GM19455 (cell line): Measurements from ENCODE around the gene ARHGEF2.

Source experiments
- ATAC-seq: cut with Tn5 transposase; IDR thresholded peaks from one replicate; pipeline ENCODE4 v1.9.1; 2021; ENCODE audit not compliant: unreplicated experiment

The ARHGEF2 gene

DNA sequence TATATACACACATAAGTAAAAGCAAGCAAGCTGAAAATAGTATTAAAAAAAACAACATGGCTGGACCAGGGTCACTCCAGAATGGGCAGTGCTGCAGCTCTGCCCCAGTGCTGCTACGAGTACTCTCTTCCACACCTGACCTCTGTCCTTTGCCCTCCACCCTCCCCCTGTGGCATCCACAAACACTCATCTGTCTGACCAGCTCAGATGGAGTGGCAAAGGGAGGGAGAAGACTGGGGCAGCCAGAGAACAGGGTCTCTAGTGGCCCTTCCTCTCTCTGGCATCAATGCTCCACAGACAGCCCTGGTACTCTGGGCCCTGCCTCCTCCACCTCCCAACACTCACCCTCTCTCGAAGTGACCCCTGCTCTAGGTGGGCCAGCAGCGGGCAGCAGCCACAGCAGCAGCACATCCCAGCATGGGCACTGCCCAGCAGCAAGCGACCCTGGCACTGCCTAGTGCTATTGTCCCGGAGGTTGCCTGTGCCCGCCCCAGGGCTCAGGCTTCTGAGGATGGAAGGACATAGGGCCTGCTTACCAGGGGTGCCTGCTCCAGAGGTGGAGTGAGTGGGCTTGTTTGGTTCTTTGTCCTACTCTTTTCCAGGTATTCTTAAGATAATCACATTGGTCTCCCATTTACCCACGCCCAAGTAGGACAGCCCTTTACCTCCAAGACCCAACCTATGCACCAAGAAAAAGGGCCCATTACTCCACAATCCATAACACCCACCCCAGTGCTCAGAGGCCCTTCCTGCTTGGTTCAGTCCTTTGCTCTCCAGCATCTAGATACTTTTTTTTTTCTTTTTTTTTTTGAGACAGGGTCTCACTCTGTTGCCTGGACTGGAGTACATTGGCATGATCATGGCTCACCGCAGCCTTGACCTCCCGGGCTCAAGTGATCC, 6.2 kb downstream of the ARHGEF2 start:
- ATAC-seq: no peak

DNA sequence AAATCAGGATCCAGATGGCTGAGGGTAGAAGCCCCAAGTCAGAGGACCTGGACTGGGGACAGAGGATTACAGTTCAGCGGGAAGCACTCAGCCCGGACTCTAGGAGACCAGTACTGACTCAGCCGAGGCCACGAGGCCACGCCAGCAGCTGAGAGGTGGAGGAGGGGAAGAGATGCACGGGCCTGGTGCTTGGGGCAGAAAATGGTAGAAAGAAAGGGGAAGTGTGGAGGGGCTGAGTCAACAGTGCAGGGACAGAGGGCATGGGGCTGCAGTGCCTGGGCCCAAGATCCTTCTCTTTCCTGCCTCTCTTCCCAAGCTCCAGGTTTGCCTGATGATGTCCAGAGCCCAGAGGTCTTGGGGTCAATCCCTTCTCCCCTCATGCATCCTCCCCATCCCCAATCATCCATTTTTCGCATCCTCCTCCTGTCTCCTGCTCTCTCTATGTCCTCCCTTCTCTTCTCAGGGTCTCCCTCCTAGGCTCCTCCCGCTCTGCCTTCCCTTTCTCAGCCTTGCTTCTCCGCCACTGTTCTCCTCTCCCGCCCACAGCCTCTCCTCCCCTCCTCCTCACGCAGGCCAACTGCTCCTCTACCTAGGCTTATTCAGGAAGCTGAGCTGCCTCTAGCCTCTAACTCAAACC, 7.7 kb downstream of the ARHGEF2 start:
- ATAC-seq: peak; percentile 54

DNA sequence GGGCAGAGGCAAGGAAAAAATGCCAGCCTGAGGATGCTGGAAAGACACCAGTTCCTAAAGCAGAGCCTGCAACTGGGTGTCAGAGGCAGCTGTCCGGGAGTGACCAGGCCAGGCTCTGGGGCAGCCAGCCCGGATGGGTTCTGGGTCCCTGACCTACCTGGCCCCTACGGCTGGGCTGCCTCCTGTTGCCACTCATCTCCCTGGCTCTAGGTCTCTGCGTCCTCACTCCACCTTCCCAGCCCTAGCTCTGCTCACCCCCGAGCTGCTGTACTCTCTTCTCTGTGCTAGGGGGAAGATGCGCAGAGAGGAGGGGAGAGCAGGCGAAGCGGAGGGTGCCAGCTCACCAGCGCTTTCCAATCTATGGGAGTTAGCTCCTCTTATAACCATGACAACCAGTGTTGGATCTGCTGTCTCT, 9.0 kb downstream of the ARHGEF2 start:
- ATAC-seq: no peak

DNA sequence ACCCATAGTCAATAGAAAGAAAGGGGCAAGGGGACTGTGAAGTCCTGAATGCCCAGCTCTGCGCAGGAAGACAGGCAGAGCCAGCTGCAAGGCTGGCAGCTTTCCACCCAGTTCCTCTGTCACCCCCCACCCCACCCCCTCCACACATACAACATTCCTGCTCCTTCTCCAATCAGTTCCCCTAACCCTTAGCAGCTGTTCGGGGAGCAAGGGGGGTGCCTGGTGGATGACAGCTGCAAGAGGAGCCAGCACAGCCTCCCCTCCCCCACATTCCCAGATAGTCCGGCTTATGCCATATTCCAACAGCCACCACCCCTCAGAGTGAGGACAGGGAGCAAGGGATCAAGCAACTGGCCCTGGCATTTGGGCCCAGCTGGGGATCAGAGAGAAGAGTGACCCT, 9.7 kb downstream of the ARHGEF2 start:
- ATAC-seq: no peak

DNA sequence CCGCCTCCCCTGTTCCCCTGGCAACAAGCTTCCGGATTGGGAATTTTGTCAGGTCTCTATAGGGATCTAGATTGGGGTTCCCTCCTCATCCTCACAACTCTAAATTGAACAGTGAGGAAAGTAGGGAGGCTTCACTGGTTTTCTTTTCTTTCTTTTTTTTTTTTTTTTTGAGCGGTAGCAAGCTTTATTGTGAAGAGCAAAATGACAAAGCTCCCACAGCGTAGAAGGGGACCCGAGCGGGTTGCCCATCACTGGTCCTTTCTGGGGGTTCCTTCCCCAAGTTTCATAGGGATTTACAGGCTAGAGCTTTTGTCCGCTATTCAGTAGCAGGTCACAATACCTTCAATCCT, 10.3 kb downstream of the ARHGEF2 start:
- ATAC-seq: no peak

DNA sequence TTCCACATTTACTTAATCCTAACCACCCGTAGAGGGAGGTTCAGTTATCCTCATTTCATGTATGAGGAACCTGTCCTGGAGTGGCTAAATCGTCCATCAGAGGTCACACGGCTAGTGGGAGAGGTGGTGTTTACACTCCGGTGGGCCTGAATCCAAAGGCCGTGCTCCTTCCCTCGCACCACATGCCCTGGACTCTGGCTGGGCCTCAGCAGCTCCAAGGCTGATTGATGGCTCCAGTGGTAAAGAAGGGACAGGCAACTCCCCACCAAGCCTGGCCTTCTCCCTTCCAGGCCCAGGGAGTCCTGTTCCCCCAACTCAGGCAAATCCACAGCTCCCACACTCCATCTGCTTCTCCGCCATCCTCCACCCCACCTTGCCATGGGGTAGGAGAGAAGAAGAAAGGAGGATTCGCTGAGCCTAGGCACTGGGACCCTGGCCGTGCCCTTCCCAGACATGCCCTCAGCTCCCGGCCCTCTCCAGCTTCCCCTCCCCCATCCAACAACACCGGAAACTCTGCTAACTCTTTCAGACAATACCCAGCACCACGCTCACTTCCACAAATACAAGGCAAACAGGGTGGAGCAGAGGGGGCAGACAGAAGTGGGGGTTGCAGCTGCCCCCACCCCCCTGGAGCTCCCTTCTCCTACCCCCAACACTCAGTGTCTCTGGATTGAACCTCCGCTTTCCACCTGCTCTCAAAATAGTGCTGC, 10.9 kb downstream of the ARHGEF2 start:
- ATAC-seq: no peak

DNA sequence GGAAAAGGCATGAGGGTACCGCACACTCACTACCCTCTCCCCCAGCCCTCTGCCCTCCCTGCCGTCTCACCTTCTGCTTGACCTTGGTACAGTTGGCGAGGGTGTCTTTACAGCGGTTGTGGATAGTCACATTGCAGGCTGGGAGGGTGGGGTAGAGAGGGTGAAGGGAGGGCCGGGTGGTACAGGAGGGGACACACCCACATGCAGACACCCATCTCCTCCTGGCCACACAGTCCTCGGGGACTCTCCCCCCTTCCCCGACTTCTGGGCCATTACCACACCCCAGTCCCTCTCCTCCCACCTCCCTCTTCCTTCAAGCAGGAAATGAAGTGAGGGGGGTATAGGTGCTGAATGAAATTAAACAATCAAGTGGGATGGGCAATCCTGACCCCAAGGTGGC, 11.6 kb downstream of the ARHGEF2 start:
- no peak for ATAC-seq

DNA sequence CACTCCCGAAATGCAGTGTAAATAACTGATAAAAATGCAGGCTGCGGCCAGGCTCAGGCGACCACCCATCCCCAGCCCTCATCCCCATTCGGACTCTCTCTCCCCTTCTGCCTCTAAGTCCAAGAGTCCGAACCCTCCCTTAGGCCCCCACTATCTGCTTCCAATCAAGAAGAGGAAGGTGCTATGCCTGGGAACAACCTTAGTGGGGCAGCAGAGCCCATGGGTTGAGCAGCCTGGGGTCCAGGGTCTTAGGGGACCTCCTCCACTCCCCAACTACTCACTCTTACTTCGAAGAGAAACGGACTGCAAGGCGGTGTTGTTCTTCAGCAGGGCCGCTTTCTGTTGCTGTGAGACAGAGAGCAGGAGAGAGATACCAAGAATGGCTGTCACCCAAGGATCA, 12.2 kb downstream of the ARHGEF2 start:
- no peak for ATAC-seq

DNA sequence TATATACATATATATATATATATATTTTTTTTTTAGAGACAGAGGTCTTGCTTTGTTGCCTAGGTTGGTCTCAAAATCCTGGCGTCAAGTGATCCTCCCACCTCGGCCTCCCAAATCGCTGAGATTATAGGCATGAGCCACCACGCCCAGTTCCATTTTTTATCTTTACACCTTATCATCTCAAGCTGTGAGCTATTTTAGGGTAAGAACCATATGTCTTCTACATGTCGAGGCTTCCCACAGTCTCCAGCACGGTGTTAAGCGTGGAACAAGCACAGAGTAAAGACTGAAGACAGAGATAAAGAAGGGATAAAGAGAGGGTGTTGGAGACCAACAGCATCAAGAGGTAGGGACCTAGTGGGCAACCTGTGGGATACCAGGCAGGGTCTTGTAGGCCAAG, 14.2 kb downstream of the ARHGEF2 start:
- ATAC-seq: no peak

DNA sequence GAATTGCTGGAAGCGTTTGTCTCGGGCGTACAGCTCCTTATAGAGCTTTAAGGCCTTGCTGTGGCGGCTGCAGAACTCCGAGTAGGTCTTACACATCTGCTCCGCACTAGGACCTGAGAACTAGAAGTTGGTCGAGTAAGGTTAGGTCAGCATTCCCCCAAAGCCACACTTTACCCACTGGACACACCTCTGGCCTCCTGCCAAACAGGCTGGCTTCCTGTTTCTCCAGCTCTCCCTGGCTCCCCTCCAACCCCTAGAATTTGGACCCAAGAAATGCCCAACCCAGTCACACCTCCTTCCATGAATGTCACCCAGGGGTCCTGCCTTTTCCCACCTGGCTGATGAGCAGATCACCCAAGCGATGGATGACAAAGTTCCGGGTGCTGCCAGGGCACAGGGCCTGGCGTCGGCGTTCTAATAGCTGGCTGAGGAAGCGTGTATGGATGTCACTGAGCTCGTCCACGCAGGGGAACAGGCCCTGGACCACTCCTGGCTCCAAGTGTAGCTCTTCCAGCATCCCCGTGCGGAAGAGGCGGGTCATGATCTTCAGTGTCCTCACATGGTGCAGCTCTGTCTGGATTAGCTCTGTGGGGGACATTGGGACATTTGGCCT, 15.6 kb downstream of the ARHGEF2 start:
- no peak for ATAC-seq

DNA sequence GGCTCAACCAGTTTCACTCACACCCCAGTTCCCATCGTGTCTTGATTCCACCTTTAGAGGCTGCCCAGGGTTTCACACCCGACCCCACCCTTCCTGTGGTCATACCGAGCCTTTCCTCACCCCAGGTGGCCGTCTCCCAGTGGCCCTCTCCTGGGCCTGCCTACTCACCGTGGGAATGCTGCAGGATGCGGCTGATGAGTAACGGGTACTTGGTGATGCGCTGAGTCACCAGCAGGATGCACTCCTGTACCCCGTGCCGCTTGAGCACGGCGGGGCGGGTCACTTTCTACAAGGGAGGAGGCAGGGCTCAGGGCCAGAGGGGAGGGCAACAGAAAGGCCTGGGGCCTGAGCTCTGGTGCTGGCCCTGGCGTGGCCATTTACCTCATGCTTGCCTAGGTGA, 16.4 kb downstream of the ARHGEF2 start:
- no peak for ATAC-seq

DNA sequence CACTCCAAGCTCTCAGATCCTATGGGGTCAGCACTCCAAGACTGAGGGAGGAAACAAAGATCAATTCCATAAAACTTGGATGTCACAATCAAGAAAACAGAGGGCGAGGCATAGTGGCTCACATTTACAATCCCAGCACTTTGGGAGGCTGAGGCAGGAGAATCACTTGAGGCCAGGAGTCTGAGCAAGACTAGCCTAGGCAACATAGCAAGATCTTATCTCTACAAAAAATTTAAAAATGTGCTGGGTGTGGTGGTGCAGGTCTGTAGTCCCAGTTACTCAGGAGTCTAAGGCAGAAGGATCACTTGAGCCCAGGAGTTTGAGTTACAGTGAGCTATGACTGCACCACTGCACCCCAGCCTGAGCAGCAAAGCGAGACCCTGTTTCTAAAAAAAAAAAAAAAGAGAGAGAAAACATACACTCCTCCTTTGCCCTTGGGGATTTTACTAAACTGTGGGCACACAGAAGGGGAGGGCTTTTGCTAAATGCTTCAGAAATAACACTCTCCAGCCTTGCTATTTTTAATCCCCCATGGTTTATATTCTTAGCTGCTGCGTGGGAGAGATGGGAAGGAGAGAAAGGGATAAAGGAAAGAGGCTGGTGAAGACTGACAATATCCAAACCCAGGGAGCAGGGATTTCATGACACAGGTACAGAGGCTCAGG, 18.1 kb downstream of the ARHGEF2 start:
- no peak for ATAC-seq

DNA sequence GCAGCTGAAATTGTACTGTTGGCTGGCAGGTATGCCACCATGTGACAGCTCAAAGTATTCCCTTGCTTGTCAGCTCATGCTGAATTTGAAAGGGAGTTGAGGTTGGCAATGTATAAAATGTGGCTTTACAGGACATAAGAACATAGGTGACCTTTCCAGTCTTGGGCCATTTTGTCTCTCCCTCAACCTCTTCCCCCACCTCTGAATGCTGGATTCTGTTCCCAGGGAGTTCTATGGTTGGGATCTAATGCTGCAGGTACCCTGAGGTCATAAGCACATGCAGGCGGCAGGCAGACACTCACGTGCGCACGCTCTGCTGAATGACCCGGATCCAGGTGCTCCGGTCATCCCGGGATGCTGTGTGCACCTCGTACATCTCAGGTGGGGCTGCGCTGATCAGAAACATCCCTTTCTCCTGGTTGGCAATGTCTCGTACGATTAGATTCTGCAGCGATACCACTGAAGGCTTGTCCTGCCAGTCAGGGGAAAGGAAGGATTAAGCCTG, 20.9 kb downstream of the ARHGEF2 start:
- no peak for ATAC-seq

DNA sequence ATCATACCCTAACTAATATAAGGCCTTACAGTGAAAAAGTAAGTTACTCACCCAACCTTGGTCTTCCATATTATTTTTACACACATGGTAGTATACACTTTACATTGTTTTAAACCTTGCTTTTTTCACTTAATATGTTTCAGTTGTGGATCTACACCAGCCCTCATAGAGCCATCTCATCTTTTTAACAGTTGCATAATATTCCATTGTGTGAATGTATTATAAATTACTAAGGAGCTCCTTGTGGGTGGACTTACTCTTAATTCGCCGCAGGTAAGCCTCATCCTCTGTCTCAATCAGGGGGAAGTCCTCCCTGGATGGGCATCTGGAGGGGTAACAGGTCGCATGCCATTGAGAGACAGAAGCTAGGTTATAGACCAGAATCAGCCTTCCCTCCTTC, 23.7 kb downstream of the ARHGEF2 start:
- no peak for ATAC-seq

DNA sequence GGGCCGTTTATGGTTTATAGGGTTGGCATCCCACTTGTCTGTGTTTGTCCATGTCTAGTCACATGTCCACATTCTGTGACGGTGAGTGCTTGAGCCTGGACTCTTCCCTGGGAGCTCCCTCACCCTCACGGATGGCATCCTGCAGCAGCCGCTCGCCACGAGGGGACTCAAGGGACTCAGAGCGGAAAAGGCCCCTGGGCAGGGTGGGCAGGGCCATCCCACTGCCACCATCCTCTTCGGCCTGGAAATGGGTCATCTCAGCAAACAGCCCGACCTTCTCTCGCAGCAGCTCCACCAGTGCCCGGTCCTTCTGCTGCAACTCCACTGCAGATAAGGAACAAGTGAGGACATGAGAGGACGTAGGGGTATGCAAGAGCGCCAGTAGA, 25.8 kb downstream of the ARHGEF2 start:
- no peak for ATAC-seq

DNA sequence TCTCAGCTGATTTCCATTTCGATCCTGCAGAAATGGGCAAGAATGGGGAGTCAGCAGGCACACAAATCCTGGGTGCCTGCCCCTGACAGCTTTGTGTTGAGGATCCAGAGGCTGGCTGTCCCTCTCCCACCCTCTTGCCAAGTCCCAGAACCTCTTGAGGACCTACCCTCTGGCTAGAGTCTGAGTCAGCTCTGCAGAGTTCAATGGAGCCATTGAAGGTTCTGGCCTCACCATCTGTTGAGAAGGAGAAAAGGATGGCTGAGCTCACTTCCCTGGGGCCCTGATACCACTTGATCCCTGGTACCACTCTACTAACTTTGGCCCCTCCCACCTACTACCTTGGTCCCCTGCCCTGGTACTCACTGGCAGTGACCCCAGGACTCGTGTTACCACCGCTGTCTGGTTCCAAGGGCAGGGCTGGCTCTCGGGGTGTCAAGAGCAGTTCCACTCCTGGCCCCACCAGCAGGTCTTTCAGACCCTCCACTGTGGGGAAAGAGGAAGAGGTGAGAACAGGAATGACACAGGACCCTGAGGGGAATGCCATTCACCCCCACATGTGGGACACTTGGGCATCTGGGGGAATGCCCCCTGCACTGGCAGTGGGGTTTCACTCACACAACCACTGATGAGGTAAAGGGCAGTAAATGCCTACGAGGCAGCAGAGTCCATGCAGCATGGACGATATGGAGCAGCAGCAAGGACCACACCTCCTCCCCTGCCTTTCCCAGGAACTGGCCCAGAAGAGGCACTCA, 26.4 kb downstream of the ARHGEF2 start:
- ATAC-seq: no peak

DNA sequence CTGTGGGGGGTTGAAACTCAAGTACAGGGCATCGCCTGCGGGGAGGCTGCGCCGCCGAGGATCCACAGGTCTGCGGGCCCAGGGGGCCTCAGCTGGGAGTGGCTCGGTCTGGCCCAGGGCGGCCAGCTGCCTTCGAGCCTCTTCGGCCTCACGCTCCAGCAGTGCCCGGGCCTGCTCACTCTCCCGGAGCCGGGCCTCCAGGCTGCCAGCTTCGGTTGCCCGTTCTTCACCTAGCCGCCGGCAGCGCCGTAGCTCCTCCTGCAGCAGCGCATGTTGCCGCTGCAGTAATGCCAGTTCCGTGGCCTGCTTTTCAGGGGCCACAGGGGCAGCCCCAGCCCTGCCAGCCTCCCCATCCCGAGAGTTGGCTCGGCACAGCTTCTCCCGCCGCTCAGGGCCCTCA, 27.5 kb downstream of the ARHGEF2 start:
- no peak for ATAC-seq

DNA sequence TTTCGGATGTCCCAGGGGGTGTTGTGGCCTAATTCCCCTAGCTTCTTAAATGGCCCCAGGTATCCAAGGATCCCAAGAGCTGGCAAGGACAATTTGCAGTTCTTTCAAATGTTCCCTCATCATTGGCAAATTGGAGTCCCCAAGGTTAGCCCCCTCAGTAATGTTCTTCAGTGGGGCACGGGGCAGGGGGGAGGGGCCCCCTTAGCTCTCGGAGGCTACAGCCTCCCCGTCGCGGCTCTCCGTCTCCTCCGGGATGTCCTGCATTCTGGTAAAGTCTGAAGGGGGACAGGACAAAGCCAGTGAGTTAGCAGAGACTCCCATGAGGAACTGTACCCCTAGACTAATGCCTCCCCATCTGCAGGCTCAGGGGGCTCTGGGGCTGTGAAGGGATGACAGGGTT, 30.6 kb downstream of the ARHGEF2 start:
- ATAC-seq: no peak

DNA sequence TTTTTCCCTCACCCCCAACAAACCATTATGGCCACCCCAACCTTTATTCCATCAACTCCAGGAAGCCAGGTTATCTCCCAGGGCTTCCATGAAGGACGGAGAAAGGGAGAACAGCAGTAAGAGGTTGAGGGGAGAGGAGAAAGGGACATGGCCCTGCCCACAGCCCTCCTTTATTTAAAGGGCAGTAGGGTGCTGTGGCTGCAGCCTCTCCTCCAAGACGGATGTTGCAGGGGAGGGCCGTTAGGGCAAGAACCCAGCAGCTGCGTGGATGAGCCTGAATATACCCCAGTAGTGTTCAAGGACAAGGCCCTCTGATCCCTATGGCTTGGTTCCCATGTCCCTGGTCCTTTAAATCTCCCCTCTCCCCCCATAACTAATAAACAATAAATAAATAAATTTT, 31.1 kb downstream of the ARHGEF2 start:
- no peak for ATAC-seq

DNA sequence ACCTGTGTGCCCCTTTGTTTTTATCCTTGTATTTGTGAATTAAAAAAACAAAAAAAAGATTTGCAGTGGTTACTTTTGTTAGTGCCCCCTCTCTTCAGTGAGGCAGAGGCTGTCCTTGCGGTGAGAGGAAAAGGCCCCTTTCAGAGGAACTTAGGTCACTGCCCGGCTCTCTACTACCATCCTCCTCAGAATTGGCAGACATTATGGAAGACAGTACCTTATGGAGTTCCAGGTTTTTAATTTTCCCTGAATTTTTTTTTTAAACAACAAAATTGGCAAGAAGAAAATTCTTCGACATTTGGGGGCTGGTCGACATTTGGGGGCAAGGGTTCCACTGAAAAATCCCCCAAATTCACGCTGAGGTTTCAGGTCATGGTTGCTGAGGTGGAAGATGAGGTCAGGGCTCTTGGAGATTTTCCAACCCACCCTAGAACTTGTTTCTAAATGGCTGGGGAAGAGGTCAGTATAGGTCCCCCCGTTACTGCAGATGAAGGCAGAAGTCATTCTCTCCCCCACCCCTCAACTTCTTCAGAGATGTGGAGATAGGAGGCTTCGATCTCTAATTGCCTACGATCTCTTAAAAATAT, 31.6 kb downstream of the ARHGEF2 start:
- no peak for ATAC-seq
